K562 (cell line): ENCODE measurements around the gene RERE. TPM values are rescaled to one million over a fixed set of nuclear protein-coding genes. Genes with fewer than 3 reads are reported as not detected.

Source experiments
- FOSL1 ChIP-seq: fragments of 200-800 bp; sonication (Bioruptor generic); conservative IDR thresholded peaks from 2 replicates; pipeline ENCODE4 v1.6.1; 2016; ENCODE audit warnings: missing genetic modification characterization, missing compliant biosample characterization
- HDAC3 ChIP-seq: fragments of 450-650 bp; IDR thresholded peaks from 2 replicates; pipeline ENCODE4 v1.6.1; 2018; ENCODE audit warnings: borderline replicate concordance, mild to moderate bottlenecking, moderate library complexity; ENCODE audit not compliant: partially characterized antibody
- HMG20A ChIP-seq: fragments of 450-650 bp; formaldehyde crosslinking; conservative IDR thresholded peaks from 2 replicates; pipeline ENCODE4 v1.4.0; 2020; ENCODE audit warnings: mild to moderate bottlenecking, mixed read lengths
- MAFF ChIP-seq: IDR thresholded peaks from 2 replicates; pipeline ENCODE4 v1.6.1; 2012; ENCODE audit warnings: low read length, improper control_type of control experiment
- NCOA2 ChIP-seq, 2 experiments: fragments of 450-650 bp; IDR thresholded peaks; 2 replicates each; pipeline ENCODE4 v1.6.1; 2018; ENCODE audit warnings: mild to moderate bottlenecking in 2 of 2, moderate library complexity in 1 of 2; ENCODE audit not compliant: partially characterized antibody in 2 of 2
- NFIC ChIP-seq: fragments of 450-650 bp; IDR thresholded peaks from 2 replicates; pipeline ENCODE4 v1.6.1; 2017; ENCODE audit warnings: mild to moderate bottlenecking, inconsistent platforms
- PHF8 ChIP-seq: fragments of 200-600 bp; sonication (generic); IDR thresholded peaks from 2 replicates; pipeline ENCODE4 v1.6.1; 2012; ENCODE audit warnings: mixed run types, mild to moderate bottlenecking, inconsistent platforms, low read length, moderate library complexity, borderline replicate concordance
- PML ChIP-seq: IDR thresholded peaks from 2 replicates; pipeline ENCODE4 v1.6.1; 2012; ENCODE audit warnings: low read length, inconsistent platforms
- TAF1 ChIP-seq: IDR thresholded peaks from 2 replicates; pipeline ENCODE4 v1.6.1; 2011; ENCODE audit warnings: mild to moderate bottlenecking, low read length, moderate library complexity; ENCODE audit not compliant: insufficient read depth, control insufficient read depth, severe bottlenecking; ENCODE audit errors: extremely low read depth
- polyA plus RNA-seq, 8 experiments: library from polyadenylated mRNA; depleted of rRNA in 4 of 8; stranded (reverse) in 5 of 8; unstranded in 3 of 8; fragments of >200 nt; fragmentation: Nextera tagmentation in 2 of 8; fragmentation: Illumina TruSeq in 1 of 8; extraction: Ambion mirVana in 2 of 8; extraction: Trizol in 1 of 8; gene quantifications; 2 replicates each; pipeline versions ENCODE4 v1.2.1 to v1.2.3, GENCODE V29; 2011 to 2014; ENCODE audit warnings: inconsistent platforms in 1 of 8, missing spikeins in 1 of 8
- total RNA-seq, 7 experiments: library from RNA; depleted of rRNA in 6 of 7; stranded (reverse); fragments of >200 nt in 6 of 7; fragmentation: Illumina TruSeq in 2 of 7; extraction: Trizol in 2 of 7; gene quantifications; 2 replicates each; pipeline versions ENCODE4 v1.2.1 to v1.2.3, GENCODE V29; 2011 to 2021; ENCODE audit warnings: low replicate concordance in 1 of 7
- TF ChIP-seq, protein P1 (sequence below): fragments of 200-400 bp; formaldehyde crosslinking; IDR thresholded peaks from 2 replicates; pipeline ENCODE4 v1.6.1; 2017; ENCODE audit warnings: mild to moderate bottlenecking, low read depth, low read length, moderate library complexity
- TF ChIP-seq, protein P2 (sequence below): fragments of 250-450 bp; sonication (Bioruptor Pico); IDR thresholded peaks from 2 replicates; pipeline ENCODE4 v1.8.0; 2022; ENCODE audit warnings: moderate library complexity, mild to moderate bottlenecking, inconsistent platforms
- TF ChIP-seq, protein P3 (sequence below), 3 experiments: fragments of 200-800 bp in 1 of 3; fragments of 250-450 bp in 1 of 3; fragments of 450-650 bp in 1 of 3; sonication (Bioruptor Pico) in 1 of 3; sonication (Bioruptor generic) in 1 of 3; formaldehyde crosslinking in 1 of 3; IDR thresholded peaks; 2 replicates each; pipeline versions ENCODE4 v1.6.1 to v1.8.0; 2016 to 2022; ENCODE audit warnings: mild to moderate bottlenecking in 2 of 3, missing genetic modification characterization in 2 of 3, missing compliant biosample characterization in 1 of 3, moderate library complexity in 1 of 3
- TF ChIP-seq, protein P4 (sequence below): fragments of 450-650 bp; IDR thresholded peaks from 2 replicates; pipeline ENCODE4 v1.6.1; 2016; ENCODE audit warnings: mild to moderate bottlenecking

Gene RERE
- total and polyA plus RNA-seq, 9 of the 15 experiments (the other 6 are each of a cell fraction or from before 2014, with no cell fraction given), result 3.0 to 51.5 (median 13.4) TPM

DNA sequence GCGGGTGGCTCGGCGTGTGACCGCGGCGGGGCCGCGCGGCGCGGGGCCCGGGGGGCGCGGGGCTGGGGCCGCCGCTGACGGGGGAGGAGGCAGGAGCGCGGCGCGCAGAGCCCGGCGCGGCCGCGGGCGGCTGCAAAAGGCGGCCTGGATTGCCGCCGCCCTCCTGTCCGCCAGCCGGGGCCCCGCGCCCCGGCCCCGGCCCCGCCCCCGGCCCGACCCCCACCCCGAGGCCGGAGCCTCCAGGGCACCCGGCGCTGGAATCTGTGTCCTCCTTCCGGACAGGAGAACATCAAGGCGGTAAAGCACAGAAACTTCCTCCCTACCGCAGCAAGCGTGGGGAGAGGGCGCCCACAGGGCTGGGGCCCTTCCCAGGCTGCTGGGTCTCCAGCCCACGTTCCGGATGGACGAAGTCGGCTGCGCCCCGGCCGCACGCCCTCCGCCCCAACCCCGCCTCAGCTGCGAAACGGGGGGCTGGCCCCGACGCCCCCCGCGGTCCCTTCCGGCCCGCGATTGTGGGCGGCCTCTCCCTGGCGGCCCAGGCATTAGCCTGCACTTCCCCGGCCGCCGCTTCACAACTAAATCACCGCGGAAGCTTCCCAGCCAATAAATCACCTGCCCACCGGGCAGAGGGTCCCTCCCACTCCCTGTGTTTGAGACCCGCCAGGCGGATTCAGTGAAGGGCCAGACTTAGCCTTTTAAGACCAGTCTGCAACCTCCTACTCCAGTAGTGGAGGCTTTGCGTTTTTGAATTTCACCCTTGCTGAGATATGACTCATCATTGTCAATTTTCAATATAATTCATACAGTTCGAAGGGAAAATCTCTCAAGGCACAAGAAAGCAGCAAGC lies 393.5 kb downstream of the RERE start (continued):
- TF ChIP-seq, protein P1, sequence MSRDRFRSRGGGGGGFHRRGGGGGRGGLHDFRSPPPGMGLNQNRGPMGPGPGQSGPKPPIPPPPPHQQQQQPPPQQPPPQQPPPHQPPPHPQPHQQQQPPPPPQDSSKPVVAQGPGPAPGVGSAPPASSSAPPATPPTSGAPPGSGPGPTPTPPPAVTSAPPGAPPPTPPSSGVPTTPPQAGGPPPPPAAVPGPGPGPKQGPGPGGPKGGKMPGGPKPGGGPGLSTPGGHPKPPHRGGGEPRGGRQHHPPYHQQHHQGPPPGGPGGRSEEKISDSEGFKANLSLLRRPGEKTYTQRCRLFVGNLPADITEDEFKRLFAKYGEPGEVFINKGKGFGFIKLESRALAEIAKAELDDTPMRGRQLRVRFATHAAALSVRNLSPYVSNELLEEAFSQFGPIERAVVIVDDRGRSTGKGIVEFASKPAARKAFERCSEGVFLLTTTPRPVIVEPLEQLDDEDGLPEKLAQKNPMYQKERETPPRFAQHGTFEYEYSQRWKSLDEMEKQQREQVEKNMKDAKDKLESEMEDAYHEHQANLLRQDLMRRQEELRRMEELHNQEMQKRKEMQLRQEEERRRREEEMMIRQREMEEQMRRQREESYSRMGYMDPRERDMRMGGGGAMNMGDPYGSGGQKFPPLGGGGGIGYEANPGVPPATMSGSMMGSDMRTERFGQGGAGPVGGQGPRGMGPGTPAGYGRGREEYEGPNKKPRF, result no peak
- TF ChIP-seq TAF1, result peak; percentile 2
- TF ChIP-seq, protein P2, sequence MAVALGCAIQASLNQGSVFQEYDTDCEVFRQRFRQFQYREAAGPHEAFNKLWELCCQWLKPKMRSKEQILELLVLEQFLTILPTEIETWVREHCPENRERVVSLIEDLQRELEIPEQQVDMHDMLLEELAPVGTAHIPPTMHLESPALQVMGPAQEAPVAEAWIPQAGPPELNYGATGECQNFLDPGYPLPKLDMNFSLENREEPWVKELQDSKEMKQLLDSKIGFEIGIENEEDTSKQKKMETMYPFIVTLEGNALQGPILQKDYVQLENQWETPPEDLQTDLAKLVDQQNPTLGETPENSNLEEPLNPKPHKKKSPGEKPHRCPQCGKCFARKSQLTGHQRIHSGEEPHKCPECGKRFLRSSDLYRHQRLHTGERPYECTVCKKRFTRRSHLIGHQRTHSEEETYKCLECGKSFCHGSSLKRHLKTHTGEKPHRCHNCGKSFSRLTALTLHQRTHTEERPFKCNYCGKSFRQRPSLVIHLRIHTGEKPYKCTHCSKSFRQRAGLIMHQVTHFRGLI (CRISPR knock-in tag), result no peak
- no peak for TF ChIP-seq PML
- TF ChIP-seq NFIC, result no peak
- peak; percentile 83 for TF ChIP-seq FOSL1 (tag)
- peak; percentile 28; the same call in 1 of the 2 replicates for TF ChIP-seq MAFF
- TF ChIP-seq, protein P3, sequence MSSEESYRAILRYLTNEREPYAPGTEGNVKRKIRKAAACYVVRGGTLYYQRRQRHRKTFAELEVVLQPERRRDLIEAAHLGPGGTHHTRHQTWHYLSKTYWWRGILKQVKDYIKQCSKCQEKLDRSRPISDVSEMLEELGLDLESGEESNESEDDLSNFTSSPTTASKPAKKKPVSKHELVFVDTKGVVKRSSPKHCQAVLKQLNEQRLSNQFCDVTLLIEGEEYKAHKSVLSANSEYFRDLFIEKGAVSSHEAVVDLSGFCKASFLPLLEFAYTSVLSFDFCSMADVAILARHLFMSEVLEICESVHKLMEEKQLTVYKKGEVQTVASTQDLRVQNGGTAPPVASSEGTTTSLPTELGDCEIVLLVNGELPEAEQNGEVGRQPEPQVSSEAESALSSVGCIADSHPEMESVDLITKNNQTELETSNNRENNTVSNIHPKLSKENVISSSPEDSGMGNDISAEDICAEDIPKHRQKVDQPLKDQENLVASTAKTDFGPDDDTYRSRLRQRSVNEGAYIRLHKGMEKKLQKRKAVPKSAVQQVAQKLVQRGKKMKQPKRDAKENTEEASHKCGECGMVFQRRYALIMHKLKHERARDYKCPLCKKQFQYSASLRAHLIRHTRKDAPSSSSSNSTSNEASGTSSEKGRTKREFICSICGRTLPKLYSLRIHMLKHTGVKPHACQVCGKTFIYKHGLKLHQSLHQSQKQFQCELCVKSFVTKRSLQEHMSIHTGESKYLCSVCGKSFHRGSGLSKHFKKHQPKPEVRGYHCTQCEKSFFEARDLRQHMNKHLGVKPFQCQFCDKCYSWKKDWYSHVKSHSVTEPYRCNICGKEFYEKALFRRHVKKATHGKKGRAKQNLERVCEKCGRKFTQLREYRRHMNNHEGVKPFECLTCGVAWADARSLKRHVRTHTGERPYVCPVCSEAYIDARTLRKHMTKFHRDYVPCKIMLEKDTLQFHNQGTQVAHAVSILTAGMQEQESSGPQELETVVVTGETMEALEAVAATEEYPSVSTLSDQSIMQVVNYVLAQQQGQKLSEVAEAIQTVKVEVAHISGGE (CRISPR knock-in tag; IDR thresholded peaks at IDR 0.05), result no peak
- TF ChIP-seq HMG20A, result no peak
- no peak for TF ChIP-seq NCOA2 (IDR thresholded peaks at IDR 0.05; ENCODE audit: partially characterized antibody in 2 of 2)
- peak; percentile 53; the same call in 1 of the 2 replicates for TF ChIP-seq PHF8
- no peak for TF ChIP-seq HDAC3
- TF ChIP-seq, protein P4, sequence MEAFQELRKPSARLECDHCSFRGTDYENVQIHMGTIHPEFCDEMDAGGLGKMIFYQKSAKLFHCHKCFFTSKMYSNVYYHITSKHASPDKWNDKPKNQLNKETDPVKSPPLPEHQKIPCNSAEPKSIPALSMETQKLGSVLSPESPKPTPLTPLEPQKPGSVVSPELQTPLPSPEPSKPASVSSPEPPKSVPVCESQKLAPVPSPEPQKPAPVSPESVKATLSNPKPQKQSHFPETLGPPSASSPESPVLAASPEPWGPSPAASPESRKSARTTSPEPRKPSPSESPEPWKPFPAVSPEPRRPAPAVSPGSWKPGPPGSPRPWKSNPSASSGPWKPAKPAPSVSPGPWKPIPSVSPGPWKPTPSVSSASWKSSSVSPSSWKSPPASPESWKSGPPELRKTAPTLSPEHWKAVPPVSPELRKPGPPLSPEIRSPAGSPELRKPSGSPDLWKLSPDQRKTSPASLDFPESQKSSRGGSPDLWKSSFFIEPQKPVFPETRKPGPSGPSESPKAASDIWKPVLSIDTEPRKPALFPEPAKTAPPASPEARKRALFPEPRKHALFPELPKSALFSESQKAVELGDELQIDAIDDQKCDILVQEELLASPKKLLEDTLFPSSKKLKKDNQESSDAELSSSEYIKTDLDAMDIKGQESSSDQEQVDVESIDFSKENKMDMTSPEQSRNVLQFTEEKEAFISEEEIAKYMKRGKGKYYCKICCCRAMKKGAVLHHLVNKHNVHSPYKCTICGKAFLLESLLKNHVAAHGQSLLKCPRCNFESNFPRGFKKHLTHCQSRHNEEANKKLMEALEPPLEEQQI, result no peak
- TF ChIP-seq, all 486 proteins: peak for 57
